HG03280 (cell line): ENCODE results near the gene PADI3.

Experiments used
- ATAC-seq: cut with Tn5 transposase; IDR thresholded peaks from one replicate; pipeline ENCODE4 v1.9.1; 2021; ENCODE audit warnings: mild to moderate bottlenecking, moderate library complexity; ENCODE audit not compliant: unreplicated experiment

PADI3 gene

GRCh38 chr1:17214876-17215544 is 33.9 kb upstream of the PADI3 start:
- no peak for ATAC-seq

GRCh38 chr1:17215545-17215890 is 33.4 kb upstream of the PADI3 start:
- ATAC-seq = no peak

GRCh38 chr1:17216078-17216477 is 32.8 kb upstream of the PADI3 start:
- ATAC-seq = no peak

- ATAC-seq = no peak
Observed at GRCh38 chr1:17217607-17218006, 31.3 kb upstream of the PADI3 start.

GRCh38 chr1:17218939-17219338 is 30.0 kb upstream of the PADI3 start:
- no peak for ATAC-seq

- no peak for ATAC-seq
Observed at GRCh38 chr1:17220287-17220686, 28.6 kb upstream of the PADI3 start.

- no peak for ATAC-seq
Observed at GRCh38 chr1:17222557-17222956, 26.3 kb upstream of the PADI3 start.

- ATAC-seq = no peak
Observed at GRCh38 chr1:17224434-17224833, 24.5 kb upstream of the PADI3 start.

GRCh38 chr1:17225140-17225539 is 23.8 kb upstream of the PADI3 start:
- no peak for ATAC-seq

- no peak for ATAC-seq
Observed at GRCh38 chr1:17227358-17227915, 21.5 kb upstream of the PADI3 start.

- no peak for ATAC-seq
Observed at GRCh38 chr1:17228619-17229018, 20.3 kb upstream of the PADI3 start.

GRCh38 chr1:17229379-17229778 is 19.5 kb upstream of the PADI3 start:
- no peak for ATAC-seq

- no peak for ATAC-seq
Observed at GRCh38 chr1:17230106-17230505, 18.8 kb upstream of the PADI3 start.

GRCh38 chr1:17230671-17231310 is 18.1 kb upstream of the PADI3 start:
- no peak for ATAC-seq

GRCh38 chr1:17232759-17233661 is 15.9 kb upstream of the PADI3 start:
- no peak for ATAC-seq

GRCh38 chr1:17233675-17234320 is 15.1 kb upstream of the PADI3 start:
- no peak for ATAC-seq

GRCh38 chr1:17234405-17234804 is 14.5 kb upstream of the PADI3 start:
- ATAC-seq = no peak

- ATAC-seq = no peak
Observed at GRCh38 chr1:17235135-17235885, 13.6 kb upstream of the PADI3 start.

GRCh38 chr1:17236779-17237560 is 11.9 kb upstream of the PADI3 start:
- no peak for ATAC-seq

- ATAC-seq = no peak
Observed at GRCh38 chr1:17237561-17237903, 11.4 kb upstream of the PADI3 start.
